ENCODE data around the gene TMEM141. TPM values are rescaled to one million over a fixed set of nuclear protein-coding genes. Genes with fewer than 3 reads are reported as not detected.
A peak's percentile ranks its signal among the peaks of the same experiment; 100 is the strongest.
"Not testable (repeated sequence)": the region's sequence is repeated elsewhere in the genome, so short reads cannot be mapped to it uniquely, and the experiment has no call there.

TMEM141 gene
- total and polyA plus RNA-seq, 2 donors: 81.0 TPM

GRCh38 chr9:136765041-136765440 lies 26.1 kb upstream of the TMEM141 start:
- H3K9me3 ChIP-seq (ENCODE audit: control insufficient read depth in 2 of 2, insufficient read depth in 1 of 2, low read length in 1 of 2): no peaks in the 10 kb centered on the region
- H3K36me3 ChIP-seq (ENCODE audit: control insufficient read depth in 2 of 2, insufficient read depth in 2 of 2, low read length in 1 of 2): no peaks in the 10 kb centered on the region
- no peak overlapping the region for H3K4me3 ChIP-seq (ENCODE audit: low read length in 2 of 2)
- no peak overlapping the region for H3K27ac ChIP-seq (ENCODE audit: low read depth in 1 of 2, low read length in 1 of 2)
- H3K4me1 ChIP-seq (ENCODE audit: control insufficient read depth in 2 of 2, insufficient read depth in 2 of 2, low read length in 2 of 2): peaks cover 0 to 7% of the 10 kb centered on the region in 2 donors
- WGBS: 96% methylated on average over 14 of the region's 14 CpGs
- peaks cover 0 to 32% of the 10 kb centered on the region in 2 donors for H3K27me3 ChIP-seq (ENCODE audit: control insufficient read depth in 2 of 2, insufficient read depth in 1 of 2, low read length in 1 of 2)
- no peak for DNase-seq (ENCODE audit: low read depth in 6 of 9, low spot score in 9 of 9)

- not testable (repeated sequence) for DNase-seq (ENCODE audit: low read depth in 6 of 9, low spot score in 9 of 9); H3K4me3 ChIP-seq (ENCODE audit: low read length in 2 of 2); H3K9me3 ChIP-seq (ENCODE audit: control insufficient read depth in 2 of 2, insufficient read depth in 1 of 2, low read length in 1 of 2); H3K27ac ChIP-seq (ENCODE audit: low read depth in 1 of 2, low read length in 1 of 2); H3K36me3 ChIP-seq (ENCODE audit: control insufficient read depth in 2 of 2, insufficient read depth in 2 of 2, low read length in 1 of 2); H3K4me1 ChIP-seq (ENCODE audit: control insufficient read depth in 2 of 2, insufficient read depth in 2 of 2, low read length in 2 of 2)
- 87% methylated on average over 14 of the region's 14 CpGs for WGBS
- H3K27me3 ChIP-seq (ENCODE audit: control insufficient read depth in 2 of 2, insufficient read depth in 1 of 2, low read length in 1 of 2): peaks cover 0 to 29% of the 10 kb centered on the region in 2 donors
These were observed 25.3 kb upstream of the TMEM141 start for GRCh38 chr9:136765745-136766409.

DNA sequence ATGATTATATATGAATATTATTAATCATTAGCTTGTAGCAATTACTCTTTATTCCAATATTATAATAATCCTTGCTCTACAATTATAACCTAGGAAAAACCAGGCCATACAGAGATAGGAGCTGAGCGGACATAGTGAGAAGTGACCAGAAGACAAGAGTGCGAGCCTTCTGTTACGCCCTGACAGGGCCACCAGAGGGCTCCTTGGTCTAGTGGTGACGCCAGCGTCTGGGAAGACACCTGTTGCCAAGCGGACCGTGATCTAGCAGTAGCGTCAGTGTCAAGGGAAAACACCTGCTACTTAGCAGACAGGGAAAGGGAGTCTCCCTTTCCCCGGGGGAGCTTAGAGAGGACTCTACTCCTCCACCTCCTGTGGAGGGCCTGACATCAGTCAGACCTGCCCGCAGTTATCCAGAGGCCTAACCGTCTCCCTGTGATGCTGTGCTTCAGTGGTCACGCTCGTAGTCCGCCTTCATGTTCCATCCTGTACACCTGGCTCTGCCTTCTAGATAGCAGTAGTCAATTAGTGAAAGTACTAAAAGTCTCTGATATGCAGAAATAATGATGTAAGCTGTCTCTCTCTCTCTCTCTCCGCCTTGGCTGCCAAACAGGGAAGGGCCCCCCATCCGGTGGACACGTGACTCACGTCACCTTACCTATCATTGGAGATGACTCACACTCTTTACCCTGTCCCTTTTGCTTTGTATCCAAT lies 24.6 kb upstream of the TMEM141 start:
- H3K9me3 ChIP-seq (ENCODE audit: control insufficient read depth in 2 of 2, insufficient read depth in 1 of 2, low read length in 1 of 2); H3K4me3 ChIP-seq (ENCODE audit: low read length in 2 of 2); H3K4me1 ChIP-seq (ENCODE audit: control insufficient read depth in 2 of 2, insufficient read depth in 2 of 2, low read length in 2 of 2); H3K27ac ChIP-seq (ENCODE audit: low read depth in 1 of 2, low read length in 1 of 2); H3K36me3 ChIP-seq (ENCODE audit: control insufficient read depth in 2 of 2, insufficient read depth in 2 of 2, low read length in 1 of 2): not testable (repeated sequence)
- peaks cover 2 to 31% of the 10 kb centered on the region in 2 donors for H3K27me3 ChIP-seq (ENCODE audit: control insufficient read depth in 2 of 2, insufficient read depth in 1 of 2, low read length in 1 of 2)
- DNase-seq (ENCODE audit: low read depth in 6 of 9, low spot score in 9 of 9): peak in 1 of 9 donors; percentile 39
- 47% methylated on average over 18 of the region's 18 CpGs for WGBS

DNA sequence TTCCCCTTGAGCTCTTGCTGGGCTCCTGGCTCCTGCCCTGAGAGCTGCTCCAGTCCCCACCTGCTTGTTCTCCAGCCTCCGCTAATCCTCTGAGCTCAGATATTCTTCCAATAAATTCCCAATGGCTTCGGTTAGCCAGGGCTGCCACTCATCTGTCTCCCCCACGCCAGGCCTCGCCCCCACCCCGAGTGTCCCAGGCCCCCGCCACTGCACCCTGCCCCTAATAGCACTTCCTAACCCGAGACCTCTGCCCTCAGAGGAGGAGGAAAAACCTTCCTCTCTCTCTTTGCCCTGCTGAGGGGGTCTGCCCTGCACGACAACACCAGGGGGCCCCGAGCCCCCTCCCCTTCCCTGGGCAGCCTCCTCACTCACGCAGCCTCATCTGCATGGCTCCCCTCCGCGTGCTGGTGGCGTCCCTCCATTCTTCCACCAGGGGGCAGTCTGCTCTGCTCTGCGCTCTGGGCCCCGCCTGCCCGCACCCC lies 21.4 kb upstream of the TMEM141 start:
- peaks cover 2 to 10% of the 10 kb centered on the region in 2 donors for H3K27me3 ChIP-seq (ENCODE audit: control insufficient read depth in 2 of 2, insufficient read depth in 1 of 2, low read length in 1 of 2)
- peak in 2 of 9 donors; percentile 36 to 47 for DNase-seq (ENCODE audit: low read depth in 6 of 9, low spot score in 9 of 9)
- no peaks in the 10 kb centered on the region for H3K36me3 ChIP-seq (ENCODE audit: control insufficient read depth in 2 of 2, insufficient read depth in 2 of 2, low read length in 1 of 2)
- WGBS: 17% methylated on average over 16 of the region's 16 CpGs
- H3K9me3 ChIP-seq (ENCODE audit: control insufficient read depth in 2 of 2, insufficient read depth in 1 of 2, low read length in 1 of 2): peaks cover 4 to 13% of the 10 kb centered on the region in 2 donors
- no peak overlapping the region for H3K27ac ChIP-seq (ENCODE audit: low read depth in 1 of 2, low read length in 1 of 2)
- no peak overlapping the region for H3K4me3 ChIP-seq (ENCODE audit: low read length in 2 of 2)
- H3K4me1 ChIP-seq (ENCODE audit: control insufficient read depth in 2 of 2, insufficient read depth in 2 of 2, low read length in 2 of 2): peaks cover 0 to 9% of the 10 kb centered on the region in 2 donors

GRCh38 chr9:136771907-136772415 lies 19.2 kb upstream of the TMEM141 start:
- no peak overlapping the region for H3K27ac ChIP-seq (ENCODE audit: low read depth in 1 of 2, low read length in 1 of 2)
- H3K4me1 ChIP-seq (ENCODE audit: control insufficient read depth in 2 of 2, insufficient read depth in 2 of 2, low read length in 2 of 2): peaks cover 0 to 9% of the 10 kb centered on the region in 2 donors
- peaks cover 4 to 13% of the 10 kb centered on the region in 2 donors for H3K9me3 ChIP-seq (ENCODE audit: control insufficient read depth in 2 of 2, insufficient read depth in 1 of 2, low read length in 1 of 2)
- 90% methylated on average over 3 of the region's 3 CpGs for WGBS
- no peak for DNase-seq (ENCODE audit: low read depth in 6 of 9, low spot score in 9 of 9)
- H3K27me3 ChIP-seq (ENCODE audit: control insufficient read depth in 2 of 2, insufficient read depth in 1 of 2, low read length in 1 of 2): peaks cover 2 to 7% of the 10 kb centered on the region in 2 donors
- H3K36me3 ChIP-seq (ENCODE audit: control insufficient read depth in 2 of 2, insufficient read depth in 2 of 2, low read length in 1 of 2): no peaks in the 10 kb centered on the region
- H3K4me3 ChIP-seq (ENCODE audit: low read length in 2 of 2): no peak overlapping the region

DNA sequence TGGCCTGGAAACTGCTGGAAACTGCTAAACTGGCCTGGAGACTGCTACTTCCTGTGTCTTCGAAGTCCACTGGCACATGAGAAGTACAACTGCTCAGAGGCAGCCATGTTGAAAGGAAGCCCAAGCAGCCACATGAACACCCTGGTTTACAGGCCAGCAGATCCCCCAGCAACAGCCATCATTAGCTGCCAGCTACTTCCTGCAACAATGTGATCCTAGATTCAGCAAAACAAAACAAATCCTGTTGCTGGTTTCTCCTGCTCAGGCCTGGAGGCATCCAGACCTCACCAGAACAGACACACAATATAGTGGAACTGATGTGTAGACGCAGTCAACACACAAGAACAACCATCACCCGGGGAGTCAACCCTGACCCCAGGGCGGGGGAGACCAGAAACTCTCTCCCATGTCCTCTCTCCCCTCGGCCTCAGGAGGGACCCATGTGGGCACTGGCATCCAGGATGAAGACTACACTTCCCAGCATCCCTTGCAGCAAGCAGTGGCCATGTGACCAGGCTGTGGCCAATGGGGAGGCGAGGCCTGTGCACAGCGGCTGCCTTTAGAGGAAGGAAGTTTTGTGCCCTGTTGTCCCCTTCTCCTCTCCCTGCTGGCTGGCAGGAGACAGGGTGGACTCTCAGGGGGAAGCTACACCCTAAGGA lies 17.6 kb upstream of the TMEM141 start:
- Histone ChIP-seq H3K27ac (ENCODE audit: low read depth in 1 of 2, low read length in 1 of 2) (no peak overlapping the region), H3K36me3 (ENCODE audit: control insufficient read depth in 2 of 2, insufficient read depth in 2 of 2, low read length in 1 of 2) (no peaks in the 10 kb centered on the region), H3K4me3 (ENCODE audit: low read length in 2 of 2) (no peak overlapping the region), H3K4me1 (ENCODE audit: control insufficient read depth in 2 of 2, insufficient read depth in 2 of 2, low read length in 2 of 2) (peaks cover 0 to 4% of the 10 kb centered on the region in 2 donors), H3K9me3 (ENCODE audit: control insufficient read depth in 2 of 2, insufficient read depth in 1 of 2, low read length in 1 of 2) (peaks cover 4 to 13% of the 10 kb centered on the region in 2 donors), H3K27me3 (ENCODE audit: control insufficient read depth in 2 of 2, insufficient read depth in 1 of 2, low read length in 1 of 2) (peaks cover 2 to 16% of the 10 kb centered on the region in 2 donors)
- DNase-seq (ENCODE audit: low read depth in 6 of 9, low spot score in 9 of 9): peak in 2 of 9 donors; percentile 26 to 41
- 80% methylated on average over 7 of the region's 7 CpGs for WGBS

- no peak overlapping the region for H3K4me3 ChIP-seq (ENCODE audit: low read length in 2 of 2)
- peaks cover 4 to 13% of the 10 kb centered on the region in 2 donors for H3K9me3 ChIP-seq (ENCODE audit: control insufficient read depth in 2 of 2, insufficient read depth in 1 of 2, low read length in 1 of 2)
- peaks cover 2 to 20% of the 10 kb centered on the region in 2 donors for H3K27me3 ChIP-seq (ENCODE audit: control insufficient read depth in 2 of 2, insufficient read depth in 1 of 2, low read length in 1 of 2)
- no peak for DNase-seq (ENCODE audit: low read depth in 6 of 9, low spot score in 9 of 9)
- 92% methylated on average over 12 of the region's 12 CpGs for WGBS
- H3K4me1 ChIP-seq (ENCODE audit: control insufficient read depth in 2 of 2, insufficient read depth in 2 of 2, low read length in 2 of 2): peaks cover 0 to 4% of the 10 kb centered on the region in 2 donors
- H3K27ac ChIP-seq (ENCODE audit: low read depth in 1 of 2, low read length in 1 of 2): no peak overlapping the region
- no peaks in the 10 kb centered on the region for H3K36me3 ChIP-seq (ENCODE audit: control insufficient read depth in 2 of 2, insufficient read depth in 2 of 2, low read length in 1 of 2)
These were observed 16.6 kb upstream of the TMEM141 start for GRCh38 chr9:136774416-136775045.

DNA sequence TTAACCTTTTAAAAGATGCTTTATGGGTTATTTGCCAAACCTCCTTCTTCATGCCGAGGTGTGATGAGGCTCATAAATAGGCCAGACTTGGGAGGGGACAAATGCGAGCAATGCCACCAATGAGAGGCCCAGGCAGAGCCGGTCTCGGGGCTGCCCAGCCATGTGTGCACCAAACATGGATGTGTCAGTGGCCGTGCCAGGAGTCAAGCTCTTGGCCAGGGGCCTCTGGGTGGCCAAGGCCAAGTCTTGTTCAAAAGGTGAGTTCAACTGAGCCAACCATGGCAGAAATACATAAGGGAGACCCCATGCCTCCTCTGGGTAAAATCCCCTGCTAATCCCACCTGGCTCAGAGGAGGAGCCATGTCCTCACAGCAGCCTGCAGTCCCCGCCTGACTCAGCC lies 16.0 kb upstream of the TMEM141 start:
- H3K9me3 ChIP-seq (ENCODE audit: control insufficient read depth in 2 of 2, insufficient read depth in 1 of 2, low read length in 1 of 2): peaks cover 4 to 13% of the 10 kb centered on the region in 2 donors
- H3K27ac ChIP-seq (ENCODE audit: low read depth in 1 of 2, low read length in 1 of 2): no peak overlapping the region
- H3K36me3 ChIP-seq (ENCODE audit: control insufficient read depth in 2 of 2, insufficient read depth in 2 of 2, low read length in 1 of 2): no peaks in the 10 kb centered on the region
- peaks cover 0 to 4% of the 10 kb centered on the region in 2 donors for H3K4me1 ChIP-seq (ENCODE audit: control insufficient read depth in 2 of 2, insufficient read depth in 2 of 2, low read length in 2 of 2)
- 87% methylated on average over 6 of the region's 6 CpGs for WGBS
- H3K4me3 ChIP-seq (ENCODE audit: low read length in 2 of 2): no peak overlapping the region
- DNase-seq (ENCODE audit: low read depth in 6 of 9, low spot score in 9 of 9): no peak
- H3K27me3 ChIP-seq (ENCODE audit: control insufficient read depth in 2 of 2, insufficient read depth in 1 of 2, low read length in 1 of 2): peaks cover 2 to 23% of the 10 kb centered on the region in 2 donors

Data from thymus (tissue), 11 donors.